KOPT-K1 (cell line): Measurements from ENCODE around the gene LNX1.

Experiments
- H3K27ac ChIP-seq: fragments of 200-600 bp; sonication (generic); 2 replicates; pipeline ENCODE4 v1.5.1; 2016; ENCODE audit warnings: antibody characterized with exemption, mild to moderate bottlenecking, low read depth, low read length; ENCODE audit not compliant: poor library complexity, severe bottlenecking
- H3K36me3 ChIP-seq: fragments of 200-600 bp; sonication (generic); 2 replicates; pipeline ENCODE4 v1.5.1; 2017; ENCODE audit warnings: antibody characterized with exemption, mild to moderate bottlenecking, low read length, moderate library complexity; ENCODE audit not compliant: insufficient read depth
- H3K9me3 ChIP-seq: fragments of 200-600 bp; sonication (generic); 2 replicates; pipeline ENCODE4 v1.5.1; 2017; ENCODE audit warnings: antibody characterized with exemption, low read length, mild to moderate bottlenecking; ENCODE audit not compliant: insufficient read depth, poor library complexity, severe bottlenecking

Gene LNX1

GRCh38 chr4:53614591-53614990 is 23.3 kb upstream of the LNX1 start:
- H3K27ac ChIP-seq, result no peak overlapping the region
- H3K36me3 ChIP-seq, result no peaks in the 10 kb centered on the region
- no peaks in the 10 kb centered on the region for H3K9me3 ChIP-seq

GRCh38 chr4:53613428-53613827 is 22.1 kb upstream of the LNX1 start:
- Histone ChIP-seq H3K9me3 (no peaks in the 10 kb centered on the region), H3K27ac (no peak overlapping the region), H3K36me3 (no peaks in the 10 kb centered on the region)

- Histone ChIP-seq H3K36me3 (no peaks in the 10 kb centered on the region), H3K27ac (no peak overlapping the region), H3K9me3 (no peaks in the 10 kb centered on the region)
Measured at GRCh38 chr4:53608649-53609048, 17.4 kb upstream of the LNX1 start.

DNA sequence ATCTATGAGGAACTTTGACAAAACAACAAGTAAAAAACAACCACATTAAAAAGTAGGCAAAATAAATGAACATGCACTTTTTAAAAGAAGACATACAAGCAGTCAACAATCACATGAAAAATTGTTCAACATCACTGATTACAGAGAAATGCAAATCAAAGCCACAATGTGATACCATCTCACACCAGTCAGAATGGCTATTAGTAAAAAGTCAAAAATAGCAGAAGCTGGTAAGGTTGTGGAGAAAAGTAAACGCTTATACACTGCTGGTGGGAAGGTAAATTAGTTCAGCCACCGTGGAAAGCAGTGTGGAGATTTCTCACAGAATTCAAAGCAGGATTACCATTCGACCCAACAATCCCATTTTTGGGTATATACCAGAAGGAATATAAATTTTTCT is 17.0 kb upstream of the LNX1 start:
- H3K9me3 ChIP-seq, result no peaks in the 10 kb centered on the region
- no peak overlapping the region for H3K27ac ChIP-seq
- H3K36me3 ChIP-seq, result no peaks in the 10 kb centered on the region

DNA sequence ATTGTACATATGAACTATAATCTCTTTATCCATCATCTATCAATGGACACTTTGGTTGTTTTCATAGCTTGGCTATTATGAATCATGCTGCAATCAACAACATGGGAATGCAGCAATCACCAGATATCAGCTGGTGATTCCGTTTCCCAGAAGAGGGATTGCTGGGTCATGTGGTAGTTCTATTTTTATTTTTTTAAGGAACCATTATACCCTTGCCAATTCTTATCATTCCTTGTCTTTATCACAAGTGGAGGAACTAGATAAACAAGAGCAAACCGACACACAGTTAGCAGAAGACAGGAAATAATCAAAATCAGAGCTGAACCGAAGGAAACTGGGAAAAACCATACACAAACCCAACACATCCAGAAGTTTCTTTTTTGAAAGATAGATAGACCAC is 14.5 kb upstream of the LNX1 start:
- Histone ChIP-seq H3K36me3 (no peaks in the 10 kb centered on the region), H3K9me3 (no peaks in the 10 kb centered on the region), H3K27ac (no peak overlapping the region)

GRCh38 chr4:53602390-53602789 is 11.1 kb upstream of the LNX1 start:
- H3K27ac ChIP-seq, result no peak overlapping the region
- no peaks in the 10 kb centered on the region for H3K36me3 ChIP-seq
- H3K9me3 ChIP-seq, result no peaks in the 10 kb centered on the region

DNA sequence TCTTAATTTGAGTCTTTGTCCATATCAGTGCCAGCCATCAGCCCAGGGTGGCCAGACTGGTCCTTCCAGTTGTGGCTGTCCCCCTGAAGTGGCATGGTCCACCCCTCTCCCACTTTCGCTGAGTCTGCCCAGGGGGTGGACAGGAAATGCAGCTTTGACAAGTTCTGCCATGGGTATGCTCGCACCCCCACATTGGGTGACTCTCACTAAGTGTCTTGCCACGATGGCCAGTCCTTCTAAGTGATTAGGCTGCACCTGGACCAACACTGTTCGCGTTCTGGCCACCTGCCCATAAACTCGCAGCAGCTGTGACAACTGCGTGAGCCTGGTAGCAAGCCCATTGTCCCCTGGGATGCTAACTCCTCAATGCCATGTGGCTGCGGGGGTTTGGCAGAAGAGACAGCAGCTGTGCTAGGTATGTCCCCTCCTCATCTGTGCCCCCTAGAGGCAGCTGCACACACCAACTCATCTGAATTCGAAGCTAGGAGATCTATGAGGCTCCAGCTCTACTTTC is 10.0 kb upstream of the LNX1 start:
- Histone ChIP-seq H3K36me3 (no peaks in the 10 kb centered on the region), H3K27ac (no peak overlapping the region), H3K9me3 (no peaks in the 10 kb centered on the region)

GRCh38 chr4:53599632-53600031 is 8.3 kb upstream of the LNX1 start:
- H3K9me3 ChIP-seq, result no peaks in the 10 kb centered on the region
- no peak overlapping the region for H3K27ac ChIP-seq
- H3K36me3 ChIP-seq, result no peaks in the 10 kb centered on the region

GRCh38 chr4:53598901-53599300 is 7.6 kb upstream of the LNX1 start:
- no peak overlapping the region for H3K27ac ChIP-seq
- H3K9me3 ChIP-seq, result no peaks in the 10 kb centered on the region

GRCh38 chr4:53598483-53598882 is 7.2 kb upstream of the LNX1 start:
- Histone ChIP-seq H3K27ac (no peak overlapping the region), H3K36me3 (no peaks in the 10 kb centered on the region), H3K9me3 (no peaks in the 10 kb centered on the region)

More at GRCh38 chr4:53598901-53599300, 7.6 kb upstream of the LNX1 start:
- H3K36me3 ChIP-seq, result no peaks in the 10 kb centered on the region

DNA sequence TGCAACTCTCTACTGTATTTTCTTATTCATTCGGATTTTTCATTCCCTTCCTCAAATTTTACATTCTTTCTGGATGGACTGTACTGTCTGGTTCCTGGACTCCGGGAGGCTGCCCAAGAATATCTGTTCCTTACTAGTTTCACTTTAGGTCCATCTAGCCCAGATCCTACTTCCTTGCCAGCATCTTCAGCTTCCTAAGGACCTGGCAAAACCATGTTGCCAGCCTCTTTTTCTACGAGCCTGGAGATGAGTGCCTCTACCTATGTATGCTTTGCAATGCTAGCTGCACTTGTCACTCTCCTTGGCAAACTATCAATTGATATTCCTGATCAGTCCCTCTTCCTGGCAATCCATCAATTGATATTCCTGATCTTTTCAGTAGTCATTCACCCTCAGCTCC is 5.6 kb upstream of the LNX1 start:
- H3K27ac ChIP-seq, result no peak overlapping the region
- no peaks in the 10 kb centered on the region for H3K36me3 ChIP-seq

DNA sequence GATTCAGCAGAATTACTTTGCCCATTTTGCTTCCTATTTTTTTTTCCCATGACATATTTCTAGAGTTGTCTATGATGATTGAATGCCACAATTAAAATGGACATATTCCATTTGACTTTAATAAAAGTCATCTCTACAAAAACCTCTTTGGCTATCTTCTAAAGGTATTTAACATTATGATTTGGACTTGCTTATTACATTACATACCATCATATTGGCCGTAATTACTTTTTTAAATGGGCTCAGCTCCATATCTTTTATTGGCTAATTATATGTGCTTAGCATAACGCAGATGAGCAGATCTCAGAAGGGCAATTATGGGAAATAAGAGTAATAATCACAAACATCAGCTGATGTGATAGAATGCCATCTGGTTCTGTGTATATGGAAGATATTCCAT is 4.5 kb upstream of the LNX1 start:
- H3K9me3 ChIP-seq, result no peaks in the 10 kb centered on the region
- no peak overlapping the region for H3K27ac ChIP-seq
- H3K36me3 ChIP-seq, result no peaks in the 10 kb centered on the region

More for the DNA sequence above, 5.6 kb upstream of the LNX1 start:
- no peaks in the 10 kb centered on the region for H3K9me3 ChIP-seq

- Histone ChIP-seq H3K36me3 (no peaks in the 10 kb centered on the region), H3K27ac (no peak overlapping the region), H3K9me3 (no peaks in the 10 kb centered on the region)
Measured at GRCh38 chr4:53595204-53595603, 3.9 kb upstream of the LNX1 start.

DNA sequence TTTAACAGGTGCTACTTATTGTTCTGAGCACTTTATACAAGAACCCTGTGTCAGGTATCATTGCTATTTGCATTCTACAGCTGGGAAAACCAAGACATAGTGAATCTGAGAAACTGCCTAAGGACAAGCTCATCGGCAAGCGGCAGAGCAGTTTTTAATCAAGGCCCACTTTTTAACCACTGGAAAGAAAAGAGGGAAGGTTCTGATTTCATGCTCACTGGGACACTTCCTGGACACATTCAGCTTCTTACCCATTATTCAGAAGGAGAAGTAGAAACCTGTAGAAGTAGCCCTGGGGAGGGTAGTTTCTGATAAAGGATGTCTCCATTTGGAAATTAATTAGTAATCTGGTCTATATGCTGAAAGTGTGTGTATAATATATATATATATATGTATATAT is 2.5 kb upstream of the LNX1 start:
- Histone ChIP-seq H3K27ac (no peak overlapping the region), H3K36me3 (no peaks in the 10 kb centered on the region), H3K9me3 (no peaks in the 10 kb centered on the region)

DNA sequence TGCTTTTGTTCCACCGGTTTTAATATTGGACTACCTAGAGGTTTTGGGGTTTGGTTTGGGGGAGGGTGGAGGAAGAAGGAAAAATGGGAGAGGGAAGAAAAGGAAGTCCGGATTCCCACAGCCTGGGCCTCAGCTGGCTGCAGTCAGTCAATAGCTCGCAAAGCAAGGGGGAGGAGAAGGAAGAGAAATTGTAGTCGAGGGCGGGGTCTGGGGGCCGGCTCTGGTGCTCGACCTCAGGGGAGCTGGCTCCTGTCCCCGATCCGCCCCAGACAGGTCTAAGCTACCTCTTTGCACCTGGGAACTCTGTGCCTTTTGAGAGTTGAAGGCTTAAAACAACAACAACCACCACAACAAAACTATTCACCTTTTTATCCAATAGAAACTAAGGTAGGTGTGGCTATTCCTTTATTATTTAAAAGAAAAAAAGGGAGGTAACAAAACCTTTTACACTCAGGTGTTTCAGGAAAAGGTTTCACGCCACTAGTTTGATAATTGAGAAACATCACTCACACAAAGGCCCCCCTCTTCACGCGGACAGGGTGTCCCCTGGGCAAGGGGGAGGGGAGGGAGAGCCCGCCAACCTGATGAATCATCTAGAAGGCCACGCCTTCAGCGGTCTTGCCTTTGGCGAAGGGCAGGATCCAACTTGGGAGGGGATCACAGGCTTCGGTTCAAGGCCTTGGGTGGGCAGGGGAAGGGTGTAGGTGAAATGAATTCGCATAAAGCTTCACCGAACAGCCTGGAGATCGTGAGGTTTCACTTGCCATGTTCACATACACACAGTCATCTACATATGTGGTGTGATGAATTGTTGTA is 1.6 kb upstream of the LNX1 start:
- H3K27ac ChIP-seq, result no peak overlapping the region
- no peaks in the 10 kb centered on the region for H3K36me3 ChIP-seq
- no peaks in the 10 kb centered on the region for H3K9me3 ChIP-seq

GRCh38 chr4:53592122-53592521 is 836 bp upstream of the LNX1 start:
- H3K27ac ChIP-seq, result no peak overlapping the region
- H3K9me3 ChIP-seq, result no peaks in the 10 kb centered on the region
- no peaks in the 10 kb centered on the region for H3K36me3 ChIP-seq
